RWPE1 (cell line): ENCODE results near the gene MEF2D.

Experiments
- CTCF ChIA-PET: fragments of 350-600 bp; sonication (Branson Sonifier 250); formaldehyde crosslinking; extraction: SDS; loops from one replicate; lab custom pipeline; 2021; lab: Yijun Ruan, JAX
- POLR2A ChIA-PET: fragments of 400-600 bp; formaldehyde crosslinking; extraction: SDS; loops from one replicate; lab custom pipeline; 2020; ENCODE audit warnings: antibody characterized with exemption; ENCODE audit not compliant: low non-redundant PET; lab: Yijun Ruan, JAX
- DNase-seq: peaks from one replicate; pipeline ENCODE4 v3.0.0; 2012; ENCODE audit warnings: low spot score
- H3K27ac ChIP-seq: fragments of 450-650 bp; 2 replicates; pipeline ENCODE4 v1.5.1; 2017
- CTCF ChIP-seq: fragments of 450-650 bp; conservative IDR thresholded peaks from 2 replicates; pipeline ENCODE4 v1.5.1; 2017; ENCODE audit warnings: low read depth, mild to moderate bottlenecking

Gene MEF2D

GRCh38 chr1:156465747-156466365, 34.7 kb downstream of the MEF2D start:
- no peak for DNase-seq
- POLR2A ChIA-PET = no interaction called here
- CTCF ChIA-PET = interaction anchor here (1.4 kb wide), 1 partner anchor 20 kb away, joined by 6 read pairs; no protein-coding TSS in a partner anchor
- no peak overlapping the region; the same call in 1 of the 2 replicates for H3K27ac ChIP-seq
- no peak for TF ChIP-seq CTCF

GRCh38 chr1:156464825-156465452, 35.6 kb downstream of the MEF2D start:
- no peak for DNase-seq
- ChIA-PET CTCF (interaction anchor here (0.6 kb wide), 1 partner anchor 19 kb away, joined by 3 read pairs; no protein-coding TSS in a partner anchor), POLR2A (no interaction called here)
- TF ChIP-seq CTCF = no peak
- peak overlapping the region; percentile 48 for H3K27ac ChIP-seq

- peak; percentile 32 for DNase-seq
- TF ChIP-seq CTCF = no peak
- POLR2A ChIA-PET = no interaction called here
- peak overlapping the region; percentile 48 for H3K27ac ChIP-seq
- CTCF ChIA-PET = interaction anchor here (0.6 kb wide), 1 partner anchor 18 kb away, joined by 3 read pairs; no protein-coding TSS in a partner anchor
Observed at GRCh38 chr1:156464335-156464734, 36.2 kb downstream of the MEF2D start.

DNA sequence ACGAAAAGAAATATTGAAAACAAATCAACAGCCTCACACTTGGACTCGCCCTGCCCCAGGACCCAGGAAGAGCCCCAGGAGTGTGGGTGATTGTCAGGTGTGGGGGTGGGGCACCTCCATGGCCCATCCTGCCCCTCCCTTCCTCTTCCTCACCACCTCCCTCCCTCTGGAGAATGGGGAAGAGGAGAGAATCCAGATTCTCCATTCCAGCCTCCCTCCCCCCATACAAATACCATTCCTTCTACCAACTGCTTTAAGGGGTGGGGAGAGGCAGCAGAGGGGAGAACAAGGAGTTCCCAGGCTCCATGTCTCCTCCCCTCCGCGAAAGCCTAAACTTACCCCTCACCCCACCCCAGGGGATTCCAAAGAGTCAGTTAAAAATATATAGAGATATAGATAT, 36.7 kb downstream of the MEF2D start:
- TF ChIP-seq CTCF = no peak
- ChIA-PET CTCF (no interaction called here), POLR2A (no interaction called here)
- H3K27ac ChIP-seq = peak overlapping the region; percentile 48
- peak; percentile 45 for DNase-seq

- H3K27ac ChIP-seq = peak overlapping the region; percentile 48
- no peak for TF ChIP-seq CTCF
- CTCF ChIA-PET = interaction anchor here (0.6 kb wide), 1 partner anchor 77 kb away, joined by 3 read pairs; no protein-coding TSS in a partner anchor
- DNase-seq = no peak
- POLR2A ChIA-PET = no interaction called here
Observed at GRCh38 chr1:156462954-156463795, 37.4 kb downstream of the MEF2D start.
